G401.6 (cell line): ENCODE data around the gene FMN1.

Experiments
- FAIRE-seq: peaks from 2 replicates; lab custom pipeline; 2012; peaks lifted over from hg19 to GRCh38; lab: Jason Lieb, UNC

Gene FMN1

GRCh38 chr15:33154351-33155166 is 40.0 kb downstream of the FMN1 start:
- FAIRE-seq: no peak

DNA sequence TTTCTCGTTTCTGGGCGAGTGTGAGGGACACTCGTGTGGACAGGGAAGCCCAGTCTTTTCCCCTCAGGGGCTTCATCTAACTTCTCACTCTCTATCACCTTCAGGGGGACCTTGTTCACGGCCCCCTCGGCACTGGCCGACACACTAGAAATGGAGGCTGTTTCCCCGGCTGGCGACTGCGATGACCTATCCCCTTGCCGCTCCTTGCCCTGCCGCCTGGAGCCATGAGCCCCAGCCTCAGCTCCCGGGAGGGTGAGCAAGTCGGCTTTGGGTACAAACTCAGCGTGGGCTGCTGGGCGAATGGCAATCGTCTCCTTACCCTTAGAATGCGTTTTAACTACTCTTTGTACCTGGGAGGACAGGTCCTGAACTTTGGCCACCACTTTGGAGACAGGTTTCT is 41.0 kb downstream of the FMN1 start:
- no peak for FAIRE-seq

DNA sequence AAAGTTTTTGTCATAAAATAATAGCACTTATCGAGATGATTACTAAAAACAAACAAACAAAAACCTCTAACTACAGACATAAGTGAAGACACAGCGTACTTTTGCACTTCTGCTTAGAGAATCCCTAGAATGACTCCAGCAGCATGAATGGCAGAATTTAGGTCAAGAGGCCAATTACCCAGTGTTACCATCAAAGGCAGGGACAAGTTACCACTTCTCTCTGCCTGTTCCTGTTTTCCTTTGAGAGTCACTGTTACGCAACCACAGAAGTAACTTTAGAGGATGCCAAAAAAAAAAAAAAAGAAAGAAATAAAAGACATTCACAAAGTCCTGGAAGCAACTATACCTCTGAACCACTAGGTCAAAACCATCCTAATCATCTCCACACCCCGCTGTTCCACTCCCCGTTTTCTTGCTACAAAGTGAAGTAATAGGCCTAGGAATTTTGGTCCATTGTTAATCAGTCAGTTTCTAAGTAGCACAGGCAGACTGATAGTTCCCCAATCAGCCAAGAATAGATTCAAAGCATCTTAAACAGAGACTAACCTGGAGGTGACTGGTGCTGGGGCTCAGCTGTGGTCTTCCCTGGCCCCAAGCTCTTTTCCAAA is 41.9 kb downstream of the FMN1 start:
- no peak for FAIRE-seq

DNA sequence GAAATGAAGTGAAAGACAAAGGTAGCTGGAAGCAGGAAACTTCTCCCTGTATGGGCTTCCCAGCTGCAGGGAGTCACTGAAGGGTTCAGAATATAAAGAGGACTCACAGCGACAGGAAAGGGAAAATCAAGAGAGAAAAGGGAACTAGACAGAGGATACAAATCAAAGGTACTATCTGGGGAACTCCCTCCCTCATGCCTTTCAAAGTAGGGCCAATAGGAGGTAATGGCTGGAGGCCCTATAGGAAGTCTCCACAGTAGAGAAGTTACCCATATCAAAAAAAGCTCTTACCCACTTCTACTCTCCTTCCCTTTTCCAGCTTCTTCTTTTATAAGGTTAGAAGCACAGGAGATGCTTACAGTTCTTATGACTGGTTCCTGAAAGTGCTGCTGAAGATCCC is 43.5 kb downstream of the FMN1 start:
- FAIRE-seq: no peak

DNA sequence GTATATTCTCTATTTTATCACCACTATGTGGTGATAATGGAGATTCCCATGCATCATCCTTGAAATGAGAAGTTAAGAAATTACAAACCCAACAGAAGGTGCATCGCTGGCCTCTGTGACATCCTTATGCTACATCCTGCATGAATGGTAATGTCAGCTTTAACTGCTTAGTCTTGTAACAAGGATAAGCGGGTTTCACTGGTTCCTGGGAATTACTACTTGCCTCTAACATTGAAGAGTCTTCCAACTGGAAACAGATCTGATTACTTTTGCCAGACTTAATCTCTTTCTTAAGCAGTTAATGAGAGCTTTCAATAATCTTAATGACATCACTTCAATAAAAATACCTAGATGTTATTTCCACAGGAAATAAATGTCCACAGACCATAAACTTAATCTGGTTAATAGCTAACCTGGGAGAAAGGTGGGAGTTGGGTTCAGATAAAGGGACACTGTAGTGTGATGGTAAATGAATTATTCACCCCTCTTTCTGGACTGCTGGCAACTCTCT is 44.0 kb downstream of the FMN1 start:
- no peak for FAIRE-seq

- FAIRE-seq: no peak
Observed at GRCh38 chr15:33149919-33150318, 44.6 kb downstream of the FMN1 start.

DNA sequence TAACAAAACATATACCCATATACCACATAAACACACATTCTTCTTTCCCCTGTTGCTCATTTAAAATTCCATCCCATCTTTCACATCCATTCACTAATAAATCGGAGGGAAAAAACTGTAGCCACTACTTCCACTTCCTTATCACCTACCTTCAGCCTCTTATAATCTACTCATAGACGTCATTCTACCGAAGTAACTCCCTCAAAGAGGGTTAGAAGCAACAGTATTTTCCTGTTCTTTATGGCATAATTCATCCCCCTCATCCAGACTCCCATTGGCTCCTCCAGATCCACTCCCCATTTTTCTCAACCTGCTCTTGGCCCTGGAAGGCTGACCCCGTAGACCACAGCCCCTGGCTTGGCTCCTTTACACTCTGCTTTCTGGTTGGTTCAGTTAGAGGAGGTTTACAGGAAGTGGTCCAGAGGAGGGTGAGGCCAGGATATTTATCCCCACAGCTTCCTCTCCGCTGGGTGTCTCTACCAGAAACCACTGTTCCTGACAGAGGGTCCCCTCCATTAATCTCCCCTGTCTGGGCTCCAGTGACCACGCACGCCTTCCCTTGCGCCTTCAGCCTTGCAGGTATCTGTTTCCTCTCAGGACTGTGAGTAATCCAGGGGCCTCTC is 46.3 kb downstream of the FMN1 start:
- no peak for FAIRE-seq

- FAIRE-seq: no peak
Observed at GRCh38 chr15:33146051-33146450, 48.5 kb downstream of the FMN1 start.

DNA sequence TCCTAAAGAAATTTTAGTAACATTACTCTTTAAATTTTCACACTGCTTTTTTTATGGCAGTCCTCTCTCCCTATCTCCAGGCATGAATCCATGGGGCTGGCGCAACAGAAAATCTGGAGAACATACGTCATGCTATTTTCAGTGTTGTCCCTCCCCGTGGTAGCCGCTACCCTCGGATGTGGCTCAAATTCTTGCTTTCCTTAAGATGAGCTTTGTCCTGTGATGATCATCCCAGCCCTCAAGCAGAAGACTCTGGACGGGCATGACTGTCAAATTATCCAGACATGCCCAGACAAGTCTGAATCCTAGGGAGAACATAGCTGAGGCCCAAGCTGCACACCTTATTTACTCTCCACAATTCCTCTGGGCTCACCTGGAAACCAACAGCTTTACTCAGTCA is 49.1 kb downstream of the FMN1 start:
- FAIRE-seq: no peak

DNA sequence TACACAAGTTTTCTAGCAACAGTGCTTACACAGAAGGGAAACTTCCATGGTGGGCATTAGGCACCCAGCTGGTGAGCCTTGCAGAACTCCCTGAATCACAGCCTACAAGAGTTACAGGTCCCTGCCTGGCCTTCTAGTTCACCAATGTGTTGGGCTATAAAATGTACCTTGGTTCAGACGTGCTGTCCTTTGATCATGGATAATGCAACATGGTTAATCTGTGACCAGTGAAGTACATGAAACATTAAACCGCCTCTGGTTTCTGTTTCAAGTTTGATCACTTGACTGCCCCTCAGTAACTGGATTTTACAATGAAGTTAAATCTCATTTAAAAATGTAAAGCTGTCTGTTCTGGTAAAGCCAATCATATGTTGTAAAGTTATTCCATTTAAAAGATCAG is 51.8 kb downstream of the FMN1 start:
- no peak for FAIRE-seq

DNA sequence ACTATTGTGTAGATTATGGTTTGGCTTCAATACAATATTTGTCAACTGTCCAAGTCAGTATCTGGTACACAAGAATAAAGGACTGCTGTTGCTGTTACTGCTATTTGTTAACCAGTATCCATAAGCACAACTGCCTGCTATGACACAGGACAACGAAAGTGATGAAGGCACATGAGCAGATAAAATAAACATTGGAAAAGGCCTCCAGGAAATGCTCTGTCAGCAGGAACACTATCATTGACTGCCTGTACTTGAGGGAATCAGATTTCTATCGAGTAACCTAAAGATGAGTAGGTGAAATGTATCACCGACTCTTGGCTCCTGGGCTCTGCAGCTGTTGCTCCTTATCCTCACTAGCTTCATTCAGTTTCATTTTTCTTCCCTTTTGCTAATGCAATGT is 56.5 kb downstream of the FMN1 start:
- no peak for FAIRE-seq

- no peak for FAIRE-seq
Observed at GRCh38 chr15:33137101-33137500, 57.4 kb downstream of the FMN1 start.

DNA sequence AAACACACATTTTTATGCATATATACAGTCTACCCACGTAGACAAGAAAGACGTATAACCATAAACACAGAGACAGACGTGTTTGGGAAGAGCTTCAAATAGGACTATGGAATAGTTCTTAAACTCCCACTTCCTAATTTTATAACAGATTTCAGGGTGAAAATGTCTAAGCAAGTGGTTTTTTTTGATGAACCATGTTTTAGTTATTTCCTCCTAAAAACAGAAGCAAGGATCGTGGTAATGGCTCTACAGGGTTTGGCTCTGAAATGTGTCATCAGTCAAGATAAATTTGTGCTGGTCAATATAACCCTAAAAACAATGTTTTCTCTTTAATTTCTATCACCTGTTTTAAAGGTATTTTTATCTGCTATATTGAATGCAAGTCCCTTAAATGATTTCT is 58.2 kb downstream of the FMN1 start:
- no peak for FAIRE-seq

GRCh38 chr15:33135355-33135781 is 59.1 kb downstream of the FMN1 start:
- no peak for FAIRE-seq

GRCh38 chr15:33132722-33133345 is 61.7 kb downstream of the FMN1 start:
- FAIRE-seq: no peak

DNA sequence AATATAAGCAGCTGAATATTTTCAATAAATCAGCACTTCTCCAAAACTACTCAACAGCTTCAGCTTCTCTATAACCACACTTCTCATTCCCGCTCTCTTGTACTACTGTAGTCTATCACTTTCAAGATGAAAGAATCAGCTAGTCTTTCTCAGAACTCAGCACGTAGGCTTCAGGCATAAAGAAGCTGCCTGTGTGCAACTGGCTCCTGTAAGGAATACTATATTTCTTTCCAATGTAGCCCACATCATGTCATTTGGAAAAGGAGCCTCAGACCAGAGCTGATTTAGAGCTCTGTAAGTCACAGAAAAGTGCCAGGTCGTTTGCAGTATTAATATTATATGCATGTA is 62.3 kb downstream of the FMN1 start:
- FAIRE-seq: no peak

GRCh38 chr15:33131552-33132232 is 62.8 kb downstream of the FMN1 start:
- no peak for FAIRE-seq

DNA sequence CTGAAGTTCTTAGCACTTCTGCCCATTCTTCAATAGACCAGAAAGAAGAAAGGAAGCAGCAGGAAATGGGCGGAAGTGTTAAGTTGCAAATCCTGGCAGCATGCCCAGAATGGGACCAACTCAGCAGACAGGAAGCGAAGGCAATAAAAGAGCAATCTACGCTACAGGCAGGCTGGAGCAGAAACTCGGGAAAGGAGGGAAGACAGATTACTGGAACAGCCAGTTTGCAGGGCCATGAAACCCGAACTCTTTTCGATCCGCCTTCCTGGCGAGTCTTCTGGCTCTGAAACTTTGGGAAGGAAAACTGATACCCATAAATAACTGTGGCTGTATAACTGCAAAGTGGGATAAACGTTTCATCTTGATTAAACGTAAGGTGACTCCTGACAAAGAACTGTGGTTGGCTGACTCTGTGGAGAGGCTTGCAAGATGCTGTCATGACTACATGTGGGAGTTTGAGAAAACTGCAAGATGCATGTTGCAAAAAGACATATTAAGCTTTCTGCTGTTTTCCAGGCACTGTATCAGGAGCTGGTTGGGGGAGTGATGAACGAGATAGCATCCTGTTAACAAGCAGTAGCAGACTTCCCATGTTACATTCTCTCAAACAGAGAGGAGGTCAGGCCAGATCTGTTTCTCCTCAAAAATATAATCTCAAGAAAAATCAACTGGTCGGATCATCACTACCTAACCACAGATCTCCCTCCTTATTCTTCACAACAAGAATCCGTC is 67.8 kb downstream of the FMN1 start:
- FAIRE-seq: no peak

DNA sequence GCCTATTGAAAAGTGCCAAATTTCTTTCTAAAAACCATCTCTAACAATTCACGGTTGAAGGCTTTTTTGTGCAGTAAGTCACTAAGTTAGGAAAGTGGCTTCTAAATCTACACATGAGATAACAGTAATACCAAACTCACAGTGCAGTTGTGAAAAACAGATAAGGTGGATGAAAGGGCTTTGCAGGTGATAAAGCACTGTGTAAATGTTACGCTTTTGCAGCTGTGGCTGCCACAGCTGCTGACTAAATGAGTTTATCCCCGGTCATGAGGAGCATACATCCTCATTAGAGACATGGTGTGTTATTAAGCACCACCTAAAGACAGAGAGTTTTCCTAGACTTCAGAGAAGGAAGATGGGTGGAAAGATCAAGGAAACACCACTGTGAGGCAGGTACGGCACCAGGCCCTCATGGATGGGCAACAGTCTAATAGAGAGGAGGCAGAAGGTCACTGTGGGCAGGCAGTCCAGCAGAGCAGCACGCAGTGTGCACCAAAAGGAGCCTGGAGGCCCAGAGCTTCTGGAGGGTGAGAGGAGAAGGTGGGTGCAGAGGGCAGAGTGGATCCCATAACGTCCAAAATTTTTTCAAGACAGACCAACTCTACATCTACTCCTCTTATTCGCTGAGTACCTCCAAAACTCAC is 68.5 kb downstream of the FMN1 start:
- FAIRE-seq: no peak

- FAIRE-seq: no peak
Observed at GRCh38 chr15:33124811-33125210, 69.7 kb downstream of the FMN1 start.

GRCh38 chr15:33124279-33124678 is 70.2 kb downstream of the FMN1 start:
- no peak for FAIRE-seq
